GM23338 (cell line): Measurements from ENCODE around the gene AGA. TPM values are rescaled to one million over a fixed set of nuclear protein-coding genes. Genes with fewer than 3 reads are reported as not detected.

Experiments
- ATAC-seq: fragments of 200-7000 bp; cut with Tn5 transposase; 3 replicates; pipeline ENCODE4 v1.9.1; 2020
- DNase-seq: peaks from one replicate; pipeline ENCODE4 v3.0.0-alpha.2; 2015; ENCODE audit warnings: low spot score
- H2AFZ ChIP-seq: fragments of 200-600 bp; sonication (generic); 2 replicates; pipeline ENCODE4 v1.8.0; 2016; ENCODE audit warnings: antibody characterized with exemption, mild to moderate bottlenecking, moderate library complexity
- H3F3A ChIP-seq: fragments of 200-600 bp; sonication (generic); replicated peaks from 2 replicates; pipeline ENCODE4 v1.8.0; 2017; ENCODE audit warnings: antibody characterized with exemption, mixed run types, low read depth
- H3K27ac ChIP-seq: fragments of 200-600 bp; sonication (generic); 2 replicates; pipeline ENCODE4 v1.6.1; 2016; ENCODE audit warnings: low read depth
- H3K27me3 ChIP-seq: fragments of 200-600 bp; sonication (generic); 2 replicates; pipeline ENCODE4 v1.8.0; 2016; ENCODE audit warnings: mild to moderate bottlenecking, mixed run types, moderate library complexity; ENCODE audit not compliant: insufficient read depth
- H3K36me3 ChIP-seq: fragments of 200-600 bp; sonication (generic); 2 replicates; pipeline ENCODE4 v1.8.0; 2016; ENCODE audit warnings: mild to moderate bottlenecking; ENCODE audit not compliant: insufficient read depth
- H3K4me1 ChIP-seq: fragments of 200-600 bp; sonication (generic); 2 replicates; pipeline ENCODE4 v1.8.0; 2016; ENCODE audit warnings: mild to moderate bottlenecking, moderate library complexity; ENCODE audit not compliant: insufficient read depth
- H3K4me2 ChIP-seq: fragments of 200-600 bp; sonication (generic); 2 replicates; pipeline ENCODE4 v1.7.1; 2017; ENCODE audit warnings: mixed run types
- H3K4me3 ChIP-seq: fragments of 200-600 bp; sonication (generic); 2 replicates; pipeline ENCODE4 v1.6.1; 2016; ENCODE audit warnings: mixed run types
- H3K79me2 ChIP-seq: fragments of 200-600 bp; sonication (generic); replicated peaks from 2 replicates; pipeline ENCODE4 v1.8.0; 2017; ENCODE audit warnings: mild to moderate bottlenecking; ENCODE audit not compliant: insufficient read depth
- H3K9me2 ChIP-seq: fragments of 200-600 bp; sonication (generic); 2 replicates; pipeline ENCODE4 v1.8.0; 2017; ENCODE audit not compliant: insufficient read depth
- H4K20me1 ChIP-seq: fragments of 200-600 bp; sonication (generic); replicated peaks from 2 replicates; pipeline ENCODE4 v1.8.0; 2017; ENCODE audit warnings: mild to moderate bottlenecking; ENCODE audit not compliant: insufficient read depth
- H3K27ac Mint-ChIP-seq: 2 replicates; pipeline ENCODE4 v1.8.0; 2020; ENCODE audit warnings: inconsistent platforms, mild to moderate bottlenecking, moderate library complexity, mixed read lengths
- H3K27me3 Mint-ChIP-seq: 3 replicates; pipeline ENCODE4 v1.8.0; 2022; ENCODE audit warnings: low read depth, mild to moderate bottlenecking, moderate library complexity, mixed read lengths, inconsistent platforms; ENCODE audit not compliant: insufficient read depth, poor library complexity
- H3K36me3 Mint-ChIP-seq: 3 replicates; pipeline ENCODE4 v1.8.0; 2021; ENCODE audit warnings: low read depth, mild to moderate bottlenecking, inconsistent platforms, moderate library complexity, mixed read lengths
- H3K4me1 Mint-ChIP-seq: 3 replicates; pipeline ENCODE4 v1.8.0; 2020; ENCODE audit warnings: mild to moderate bottlenecking, inconsistent platforms, mixed read lengths
- H3K4me3 Mint-ChIP-seq: 3 replicates; pipeline ENCODE4 v1.8.0; 2021; ENCODE audit warnings: moderate library complexity, mild to moderate bottlenecking, inconsistent platforms, mixed read lengths
- H3K9me3 Mint-ChIP-seq: 3 replicates; pipeline ENCODE4 v1.8.0; 2020; ENCODE audit warnings: moderate library complexity, mild to moderate bottlenecking, inconsistent platforms, mixed read lengths
- CREB1 ChIP-seq: fragments of 250-450 bp; sonication (Bioruptor Pico); IDR thresholded peaks from 2 replicates; pipeline ENCODE4 v1.5.0; 2020; ENCODE audit warnings: low read depth, mild to moderate bottlenecking, moderate library complexity
- ETS1 ChIP-seq: IDR thresholded peaks from 2 replicates; pipeline ENCODE4 v1.6.1; 2016; ENCODE audit warnings: antibody characterized with exemption
- EZH2 ChIP-seq: fragments of 200-600 bp; sonication (generic); IDR thresholded peaks from one replicate; pipeline ENCODE4 v1.8.0; 2017; ENCODE audit warnings: antibody characterized with exemption, mild to moderate bottlenecking, low read depth; ENCODE audit not compliant: unreplicated experiment
- EZH2phosphoT487 ChIP-seq: fragments of 200-600 bp; sonication (generic); IDR thresholded peaks from one replicate; pipeline ENCODE4 v1.8.1; 2018; ENCODE audit warnings: antibody characterized with exemption; ENCODE audit not compliant: unreplicated experiment
- JUNB ChIP-seq: IDR thresholded peaks from one replicate; pipeline ENCODE4 v1.6.1; 2016; ENCODE audit warnings: antibody characterized with exemption; ENCODE audit not compliant: unreplicated experiment
- NANOG ChIP-seq: IDR thresholded peaks from 2 replicates; pipeline ENCODE4 v1.6.1; 2016; ENCODE audit warnings: antibody characterized with exemption, borderline replicate concordance
- POLR2AphosphoS5 ChIP-seq: IDR thresholded peaks from 2 replicates; pipeline ENCODE4 v1.6.1; 2016; ENCODE audit warnings: antibody characterized with exemption, low read depth
- STAT1 ChIP-seq: IDR thresholded peaks from one replicate; pipeline ENCODE4 v1.6.1; 2016; ENCODE audit warnings: antibody characterized with exemption; ENCODE audit not compliant: unreplicated experiment
- ZNF114 ChIP-seq: fragments of 250-450 bp; sonication (Bioruptor Pico); IDR thresholded peaks from 2 replicates; pipeline ENCODE4 v1.5.0; 2020; ENCODE audit warnings: mild to moderate bottlenecking, moderate library complexity
- ZNF331 ChIP-seq: fragments of 250-450 bp; sonication (Bioruptor Pico); IDR thresholded peaks from 2 replicates; pipeline ENCODE4 v1.5.0; 2020; ENCODE audit warnings: low read depth, mild to moderate bottlenecking, moderate library complexity
- polyA plus RNA-seq: library from polyadenylated mRNA; unstranded; fragments of >200 nt; fragmentation: Nextera tagmentation; extraction: Ambion mirVana; gene quantifications from 2 replicates; pipeline ENCODE4 v1.2.1, GENCODE V29; 2016
- total RNA-seq: library from RNA; depleted of rRNA; stranded (reverse); fragments of >200 nt; shearing (Covaris generic); gene quantifications from 2 replicates; pipeline ENCODE4 v1.2.3, GENCODE V29; 2014
- TF ChIP-seq, protein P1 (sequence below), 2 experiments: fragments of 200-600 bp in 1 of 2; sonication (generic) in 1 of 2; conservative IDR thresholded peaks; 2 replicates each; pipeline versions ENCODE4 v1.5.1 to v1.6.1; 2016 to 2017; ENCODE audit warnings: antibody characterized with exemption in 2 of 2, low read depth in 2 of 2, mild to moderate bottlenecking in 2 of 2, moderate library complexity in 1 of 2
- TF ChIP-seq, protein P2 (sequence below): IDR thresholded peaks from one replicate; pipeline ENCODE4 v1.6.1; 2018; ENCODE audit warnings: antibody characterized with exemption; ENCODE audit not compliant: unreplicated experiment
- TF ChIP-seq, protein P3 (sequence below): fragments of 250-450 bp; sonication (Bioruptor Pico); IDR thresholded peaks from 2 replicates; pipeline ENCODE4 v1.5.0; 2020; ENCODE audit warnings: mild to moderate bottlenecking, moderate library complexity

AGA gene
- total and polyA plus RNA-seq, 2 experiments from 2014 or later = 5.5 to 12.8 TPM

DNA sequence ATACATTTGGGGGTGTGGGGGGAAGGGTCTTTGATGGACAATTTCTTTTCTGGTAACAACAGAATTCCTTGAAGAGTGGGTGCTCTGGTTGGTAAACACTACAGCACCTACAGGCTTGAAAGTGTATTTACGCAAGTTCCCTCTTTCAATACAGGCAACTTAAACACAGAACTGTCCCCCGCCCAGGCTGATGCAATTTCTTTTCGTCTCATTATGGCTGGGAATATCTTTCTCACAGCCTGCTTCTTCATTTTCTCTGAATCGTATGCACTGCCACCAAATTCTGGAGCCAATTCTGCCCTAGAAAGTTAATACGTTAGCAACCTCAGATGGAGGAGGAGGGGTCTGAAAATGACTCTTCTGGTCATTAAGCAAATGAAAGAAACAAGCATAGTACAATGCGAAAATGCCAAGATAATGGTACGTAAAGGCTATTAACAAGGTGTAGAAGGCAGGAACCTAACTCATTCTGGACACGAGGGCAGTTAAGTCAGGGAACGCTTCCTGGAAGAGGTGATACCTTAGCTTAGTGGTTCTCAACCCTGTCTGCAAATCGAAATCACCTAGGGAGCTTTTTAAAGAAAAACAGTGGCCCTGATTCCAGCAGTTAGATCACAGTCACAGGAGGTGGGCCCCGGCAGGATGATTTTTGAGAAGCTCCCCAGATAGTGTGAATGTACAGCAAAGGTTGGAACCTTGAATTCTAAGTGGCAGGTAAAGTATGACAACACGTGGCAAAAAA is 1.0 kb downstream of the AGA start:
- Histone ChIP-seq H3K36me3 (no peaks in the 10 kb centered on the region), H3K27me3 (no peaks in the 10 kb centered on the region), H3K4me3 (peak overlapping the region; percentile 62), H2AFZ (peak overlapping the region; percentile 70; the same call in 1 of the 2 replicates), H4K20me1 (no peaks in the 10 kb centered on the region), H3K9me2 (no peaks in the 10 kb centered on the region), H3K4me1 (peaks cover 12% of the 10 kb centered on the region), H3K79me2 (peaks cover 7% of the 10 kb centered on the region), H3F3A (0 out of 2 replicates have a peak, but pooled peaks cover 4% of the 10 kb centered on the region), H3K4me2 (peak overlapping the region; percentile 82), H3K27ac (peak overlapping the region; percentile 89)
- peaks cover 30% of the 10 kb centered on the region for H3K4me1 Mint-ChIP-seq
- peak; percentile 50 for DNase-seq
- ATAC-seq = peak; percentile 32
- H3K27me3 Mint-ChIP-seq = peaks cover 9% of the 10 kb centered on the region
- H3K27ac Mint-ChIP-seq = peak overlapping the region; percentile 92
- no peak for TF ChIP-seq CREB1 (CRISPR knock-in tag)
- TF ChIP-seq EZH2 = no peak
- TF ChIP-seq, protein P1, sequence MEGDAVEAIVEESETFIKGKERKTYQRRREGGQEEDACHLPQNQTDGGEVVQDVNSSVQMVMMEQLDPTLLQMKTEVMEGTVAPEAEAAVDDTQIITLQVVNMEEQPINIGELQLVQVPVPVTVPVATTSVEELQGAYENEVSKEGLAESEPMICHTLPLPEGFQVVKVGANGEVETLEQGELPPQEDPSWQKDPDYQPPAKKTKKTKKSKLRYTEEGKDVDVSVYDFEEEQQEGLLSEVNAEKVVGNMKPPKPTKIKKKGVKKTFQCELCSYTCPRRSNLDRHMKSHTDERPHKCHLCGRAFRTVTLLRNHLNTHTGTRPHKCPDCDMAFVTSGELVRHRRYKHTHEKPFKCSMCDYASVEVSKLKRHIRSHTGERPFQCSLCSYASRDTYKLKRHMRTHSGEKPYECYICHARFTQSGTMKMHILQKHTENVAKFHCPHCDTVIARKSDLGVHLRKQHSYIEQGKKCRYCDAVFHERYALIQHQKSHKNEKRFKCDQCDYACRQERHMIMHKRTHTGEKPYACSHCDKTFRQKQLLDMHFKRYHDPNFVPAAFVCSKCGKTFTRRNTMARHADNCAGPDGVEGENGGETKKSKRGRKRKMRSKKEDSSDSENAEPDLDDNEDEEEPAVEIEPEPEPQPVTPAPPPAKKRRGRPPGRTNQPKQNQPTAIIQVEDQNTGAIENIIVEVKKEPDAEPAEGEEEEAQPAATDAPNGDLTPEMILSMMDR (conservative IDR thresholded peaks at IDR 0.05; ENCODE audit: low read depth in 2 of 2) = no peak
- no peak for TF ChIP-seq JUNB
- TF ChIP-seq ZNF114 = no peak
- no peak for TF ChIP-seq ETS1
- TF ChIP-seq, protein P2, sequence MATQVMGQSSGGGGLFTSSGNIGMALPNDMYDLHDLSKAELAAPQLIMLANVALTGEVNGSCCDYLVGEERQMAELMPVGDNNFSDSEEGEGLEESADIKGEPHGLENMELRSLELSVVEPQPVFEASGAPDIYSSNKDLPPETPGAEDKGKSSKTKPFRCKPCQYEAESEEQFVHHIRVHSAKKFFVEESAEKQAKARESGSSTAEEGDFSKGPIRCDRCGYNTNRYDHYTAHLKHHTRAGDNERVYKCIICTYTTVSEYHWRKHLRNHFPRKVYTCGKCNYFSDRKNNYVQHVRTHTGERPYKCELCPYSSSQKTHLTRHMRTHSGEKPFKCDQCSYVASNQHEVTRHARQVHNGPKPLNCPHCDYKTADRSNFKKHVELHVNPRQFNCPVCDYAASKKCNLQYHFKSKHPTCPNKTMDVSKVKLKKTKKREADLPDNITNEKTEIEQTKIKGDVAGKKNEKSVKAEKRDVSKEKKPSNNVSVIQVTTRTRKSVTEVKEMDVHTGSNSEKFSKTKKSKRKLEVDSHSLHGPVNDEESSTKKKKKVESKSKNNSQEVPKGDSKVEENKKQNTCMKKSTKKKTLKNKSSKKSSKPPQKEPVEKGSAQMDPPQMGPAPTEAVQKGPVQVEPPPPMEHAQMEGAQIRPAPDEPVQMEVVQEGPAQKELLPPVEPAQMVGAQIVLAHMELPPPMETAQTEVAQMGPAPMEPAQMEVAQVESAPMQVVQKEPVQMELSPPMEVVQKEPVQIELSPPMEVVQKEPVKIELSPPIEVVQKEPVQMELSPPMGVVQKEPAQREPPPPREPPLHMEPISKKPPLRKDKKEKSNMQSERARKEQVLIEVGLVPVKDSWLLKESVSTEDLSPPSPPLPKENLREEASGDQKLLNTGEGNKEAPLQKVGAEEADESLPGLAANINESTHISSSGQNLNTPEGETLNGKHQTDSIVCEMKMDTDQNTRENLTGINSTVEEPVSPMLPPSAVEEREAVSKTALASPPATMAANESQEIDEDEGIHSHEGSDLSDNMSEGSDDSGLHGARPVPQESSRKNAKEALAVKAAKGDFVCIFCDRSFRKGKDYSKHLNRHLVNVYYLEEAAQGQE = no peak
- TF ChIP-seq EZH2phosphoT487 = no peak
- no peak for TF ChIP-seq STAT1
- no peak for TF ChIP-seq NANOG
- TF ChIP-seq POLR2AphosphoS5 = no peak
- TF ChIP-seq ZNF331 = no peak
- TF ChIP-seq, protein P3, sequence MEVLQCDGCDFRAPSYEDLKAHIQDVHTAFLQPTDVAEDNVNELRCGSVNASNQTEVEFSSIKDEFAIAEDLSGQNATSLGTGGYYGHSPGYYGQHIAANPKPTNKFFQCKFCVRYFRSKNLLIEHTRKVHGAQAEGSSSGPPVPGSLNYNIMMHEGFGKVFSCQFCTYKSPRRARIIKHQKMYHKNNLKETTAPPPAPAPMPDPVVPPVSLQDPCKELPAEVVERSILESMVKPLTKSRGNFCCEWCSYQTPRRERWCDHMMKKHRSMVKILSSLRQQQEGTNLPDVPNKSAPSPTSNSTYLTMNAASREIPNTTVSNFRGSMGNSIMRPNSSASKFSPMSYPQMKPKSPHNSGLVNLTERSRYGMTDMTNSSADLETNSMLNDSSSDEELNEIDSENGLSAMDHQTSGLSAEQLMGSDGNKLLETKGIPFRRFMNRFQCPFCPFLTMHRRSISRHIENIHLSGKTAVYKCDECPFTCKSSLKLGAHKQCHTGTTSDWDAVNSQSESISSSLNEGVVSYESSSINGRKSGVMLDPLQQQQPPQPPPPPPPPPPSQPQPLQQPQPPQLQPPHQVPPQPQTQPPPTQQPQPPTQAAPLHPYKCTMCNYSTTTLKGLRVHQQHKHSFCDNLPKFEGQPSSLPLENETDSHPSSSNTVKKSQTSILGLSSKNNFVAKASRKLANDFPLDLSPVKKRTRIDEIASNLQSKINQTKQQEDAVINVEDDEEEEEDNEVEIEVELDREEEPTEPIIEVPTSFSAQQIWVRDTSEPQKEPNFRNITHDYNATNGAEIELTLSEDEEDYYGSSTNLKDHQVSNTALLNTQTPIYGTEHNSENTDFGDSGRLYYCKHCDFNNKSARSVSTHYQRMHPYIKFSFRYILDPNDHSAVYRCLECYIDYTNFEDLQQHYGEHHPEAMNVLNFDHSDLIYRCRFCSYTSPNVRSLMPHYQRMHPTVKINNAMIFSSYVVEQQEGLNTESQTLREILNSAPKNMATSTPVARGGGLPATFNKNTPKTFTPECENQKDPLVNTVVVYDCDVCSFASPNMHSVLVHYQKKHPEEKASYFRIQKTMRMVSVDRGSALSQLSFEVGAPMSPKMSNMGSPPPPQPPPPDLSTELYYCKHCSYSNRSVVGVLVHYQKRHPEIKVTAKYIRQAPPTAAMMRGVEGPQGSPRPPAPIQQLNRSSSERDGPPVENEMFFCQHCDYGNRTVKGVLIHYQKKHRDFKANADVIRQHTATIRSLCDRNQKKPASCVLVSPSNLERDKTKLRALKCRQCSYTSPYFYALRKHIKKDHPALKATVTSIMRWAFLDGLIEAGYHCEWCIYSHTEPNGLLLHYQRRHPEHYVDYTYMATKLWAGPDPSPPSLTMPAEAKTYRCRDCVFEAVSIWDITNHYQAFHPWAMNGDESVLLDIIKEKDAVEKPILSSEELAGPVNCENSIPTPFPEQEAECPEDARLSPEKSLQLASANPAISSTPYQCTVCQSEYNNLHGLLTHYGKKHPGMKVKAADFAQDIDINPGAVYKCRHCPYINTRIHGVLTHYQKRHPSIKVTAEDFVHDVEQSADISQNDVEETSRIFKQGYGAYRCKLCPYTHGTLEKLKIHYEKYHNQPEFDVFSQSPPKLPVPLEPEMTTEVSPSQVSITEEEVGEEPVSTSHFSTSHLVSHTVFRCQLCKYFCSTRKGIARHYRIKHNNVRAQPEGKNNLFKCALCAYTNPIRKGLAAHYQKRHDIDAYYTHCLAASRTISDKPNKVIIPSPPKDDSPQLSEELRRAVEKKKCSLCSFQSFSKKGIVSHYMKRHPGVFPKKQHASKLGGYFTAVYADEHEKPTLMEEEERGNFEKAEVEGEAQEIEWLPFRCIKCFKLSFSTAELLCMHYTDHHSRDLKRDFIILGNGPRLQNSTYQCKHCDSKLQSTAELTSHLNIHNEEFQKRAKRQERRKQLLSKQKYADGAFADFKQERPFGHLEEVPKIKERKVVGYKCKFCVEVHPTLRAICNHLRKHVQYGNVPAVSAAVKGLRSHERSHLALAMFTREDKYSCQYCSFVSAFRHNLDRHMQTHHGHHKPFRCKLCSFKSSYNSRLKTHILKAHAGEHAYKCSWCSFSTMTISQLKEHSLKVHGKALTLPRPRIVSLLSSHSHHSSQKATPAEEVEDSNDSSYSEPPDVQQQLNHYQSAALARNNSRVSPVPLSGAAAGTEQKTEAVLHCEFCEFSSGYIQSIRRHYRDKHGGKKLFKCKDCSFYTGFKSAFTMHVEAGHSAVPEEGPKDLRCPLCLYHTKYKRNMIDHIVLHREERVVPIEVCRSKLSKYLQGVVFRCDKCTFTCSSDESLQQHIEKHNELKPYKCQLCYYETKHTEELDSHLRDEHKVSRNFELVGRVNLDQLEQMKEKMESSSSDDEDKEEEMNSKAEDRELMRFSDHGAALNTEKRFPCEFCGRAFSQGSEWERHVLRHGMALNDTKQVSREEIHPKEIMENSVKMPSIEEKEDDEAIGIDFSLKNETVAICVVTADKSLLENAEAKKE = no peak
- H3K36me3 Mint-ChIP-seq = peaks cover 10% of the 10 kb centered on the region; the same call in 2 of the 3 replicates
- no peaks in the 10 kb centered on the region; the same call in 2 of the 3 replicates for H3K9me3 Mint-ChIP-seq
- H3K4me3 Mint-ChIP-seq = peak overlapping the region; percentile 79
